AG20443 (cell line): Measurements from ENCODE around the gene ZSWIM7.
A peak's percentile ranks its signal among the peaks of the same experiment; 100 is the strongest.
"Not testable (repeated sequence)": the region's sequence is repeated elsewhere in the genome, so short reads cannot be mapped to it uniquely, and the experiment has no call there.

ENCODE experiments used
- DNase-seq: peaks from one replicate; pipeline ENCODE4 v3.0.0; 2012; ENCODE audit warnings: low spot score, mixed read lengths

ZSWIM7 gene

GRCh38 chr17:15999974-16000827 lies 697 bp upstream of the ZSWIM7 start:
- DNase-seq = peak; percentile 75

- no peak for DNase-seq
Measured at GRCh38 chr17:15998031-15998562, 1.4 kb downstream of the ZSWIM7 start.

- DNase-seq = no peak
Measured at GRCh38 chr17:15996322-15996721, 3.2 kb downstream of the ZSWIM7 start.

GRCh38 chr17:15981646-15982580 lies 17.6 kb downstream of the ZSWIM7 start:
- DNase-seq = no peak

- DNase-seq = no peak
Measured at GRCh38 chr17:15981208-15981607, 18.3 kb downstream of the ZSWIM7 start.

- not testable (repeated sequence) for DNase-seq
Measured at GRCh38 chr17:15979013-15979412, 20.5 kb downstream of the ZSWIM7 start.

GRCh38 chr17:15978606-15979005 lies 20.9 kb downstream of the ZSWIM7 start:
- DNase-seq = no peak

GRCh38 chr17:15977894-15978293 lies 21.6 kb downstream of the ZSWIM7 start:
- no peak for DNase-seq

GRCh38 chr17:15973834-15974233 lies 25.7 kb downstream of the ZSWIM7 start:
- DNase-seq = no peak

GRCh38 chr17:15973016-15973415 lies 26.5 kb downstream of the ZSWIM7 start:
- DNase-seq = no peak

- DNase-seq = no peak
Measured at GRCh38 chr17:15972497-15972951, 27.0 kb downstream of the ZSWIM7 start.

- DNase-seq = no peak
Measured at GRCh38 chr17:15971882-15972281, 27.6 kb downstream of the ZSWIM7 start.

- no peak for DNase-seq
Measured at GRCh38 chr17:15971098-15971678, 28.3 kb downstream of the ZSWIM7 start.

- no peak for DNase-seq
Measured at GRCh38 chr17:15970500-15970899, 29.0 kb downstream of the ZSWIM7 start.

- DNase-seq = no peak
Measured at GRCh38 chr17:15969463-15969862, 30.0 kb downstream of the ZSWIM7 start.

GRCh38 chr17:15967706-15968399 lies 31.7 kb downstream of the ZSWIM7 start:
- no peak for DNase-seq

- no peak for DNase-seq
Measured at GRCh38 chr17:15966879-15967248, 32.6 kb downstream of the ZSWIM7 start.

GRCh38 chr17:15966183-15966878 lies 33.2 kb downstream of the ZSWIM7 start:
- DNase-seq = no peak

GRCh38 chr17:15965528-15965927 lies 34.0 kb downstream of the ZSWIM7 start:
- DNase-seq = no peak

GRCh38 chr17:15963670-15964110 lies 35.8 kb downstream of the ZSWIM7 start:
- no peak for DNase-seq

- DNase-seq = no peak
Measured at GRCh38 chr17:15958484-15958854, 41.0 kb downstream of the ZSWIM7 start.
